Neural cell (in vitro differentiated cells): ENCODE results near the gene SURF6. TPM values are rescaled to one million over a fixed set of nuclear protein-coding genes. Genes with fewer than 3 reads are reported as not detected.

Experiments used
- H2AFZ ChIP-seq: fragments of 200-600, 300-800 bp; sonication (generic), shearing (Covaris generic); 2 replicates; pipeline ENCODE4 v1.6.0; 2014; ENCODE audit warnings: low read depth, mild to moderate bottlenecking, antibody characterized with exemption, low read length, moderate library complexity
- H3F3A ChIP-seq: fragments of 200-600 bp; shearing (Covaris generic); 2 replicates; pipeline ENCODE4 v1.6.1; 2016; ENCODE audit warnings: mild to moderate bottlenecking, moderate library complexity, mixed read lengths, antibody characterized with exemption, low read length; ENCODE audit not compliant: insufficient read depth, poor library complexity, severe bottlenecking
- H3K27ac ChIP-seq: fragments of 200-600, 300-800 bp; sonication (generic), shearing (Covaris generic); 2 replicates; pipeline ENCODE4 v1.5.1; 2014; ENCODE audit warnings: mild to moderate bottlenecking, low read length, moderate library complexity
- H3K27me3 ChIP-seq: fragments of 300-800, 200-600 bp; sonication (generic), shearing (Covaris generic); 2 replicates; pipeline ENCODE4 v1.6.0; 2014; ENCODE audit warnings: mild to moderate bottlenecking, low read depth, low read length, moderate library complexity; ENCODE audit not compliant: insufficient read depth
- H3K36me3 ChIP-seq: fragments of 300-800, 200-600 bp; sonication (generic), shearing (Covaris generic); 2 replicates; pipeline ENCODE4 v1.5.1; 2014; ENCODE audit warnings: mild to moderate bottlenecking, antibody characterized with exemption, low read length, moderate library complexity; ENCODE audit not compliant: insufficient read depth
- H3K4me2 ChIP-seq: fragments of 300-800, 200-600 bp; sonication (generic), shearing (Covaris generic); 2 replicates; pipeline ENCODE4 v1.6.0; 2014; ENCODE audit warnings: mild to moderate bottlenecking, low read length
- H3K4me3 ChIP-seq: fragments of 300-800, 200-600 bp; sonication (generic), shearing (Covaris generic); 2 replicates; pipeline ENCODE4 v1.5.1; 2014; ENCODE audit warnings: mild to moderate bottlenecking, low read length, moderate library complexity
- H3K79me2 ChIP-seq: fragments of 200-600 bp; shearing (Covaris generic); replicated peaks from 2 replicates; pipeline ENCODE4 v1.6.0; 2014; ENCODE audit warnings: mild to moderate bottlenecking, low read length, moderate library complexity; ENCODE audit not compliant: insufficient read depth
- H3K9ac ChIP-seq: fragments of 300-800, 200-600 bp; sonication (generic), shearing (Covaris generic); 2 replicates; pipeline ENCODE4 v1.6.1; 2016; ENCODE audit warnings: mild to moderate bottlenecking, low read length, mixed read lengths
- H3K9me2 ChIP-seq: fragments of 200-600 bp; shearing (Covaris generic); 2 replicates; pipeline ENCODE4 v1.6.1; 2016; ENCODE audit warnings: mild to moderate bottlenecking, low read length, mixed read lengths; ENCODE audit not compliant: insufficient read depth
- H3K9me3 ChIP-seq: fragments of 200-600, 300-800 bp; sonication (generic), shearing (Covaris generic); 2 replicates; pipeline ENCODE4 v1.6.1; 2016; ENCODE audit warnings: mild to moderate bottlenecking, mixed run types, low read length, moderate library complexity, mixed read lengths
- H4K20me1 ChIP-seq: fragments of 200-600 bp; shearing (Covaris generic); 2 replicates; pipeline ENCODE4 v1.6.1; 2016; ENCODE audit warnings: mild to moderate bottlenecking, mixed run types; ENCODE audit not compliant: insufficient read depth
- CTCF ChIP-seq: fragments of 450-650 bp; IDR thresholded peaks from 2 replicates; pipeline ENCODE4 v1.5.1; 2014; ENCODE audit warnings: antibody characterized with exemption, mild to moderate bottlenecking, moderate library complexity; ENCODE audit not compliant: poor library complexity, severe bottlenecking
- EP300 ChIP-seq: fragments of 450-650 bp; conservative IDR thresholded peaks from 2 replicates; pipeline ENCODE4 v1.6.1; 2014; ENCODE audit warnings: antibody characterized with exemption, mild to moderate bottlenecking, moderate library complexity; ENCODE audit not compliant: poor library complexity, severe bottlenecking
- EZH2 ChIP-seq: fragments of 200-600, 300-800 bp; shearing (Covaris generic), sonication (generic); IDR thresholded peaks from 2 replicates; pipeline ENCODE4 v1.6.1; 2014; ENCODE audit warnings: antibody characterized with exemption, low read length, borderline replicate concordance, mild to moderate bottlenecking; ENCODE audit not compliant: insufficient read depth, poor library complexity, severe bottlenecking
- MXI1 ChIP-seq: fragments of 450-650 bp; conservative IDR thresholded peaks from 2 replicates; pipeline ENCODE4 v1.6.1; 2014; ENCODE audit warnings: antibody characterized with exemption, mild to moderate bottlenecking; ENCODE audit not compliant: poor library complexity, severe bottlenecking
- POLR2AphosphoS5 ChIP-seq: IDR thresholded peaks from 2 replicates; pipeline ENCODE4 v1.6.1; 2012
- RAD21 ChIP-seq: fragments of 450-650 bp; conservative IDR thresholded peaks from 2 replicates; pipeline ENCODE4 v1.6.1; 2014; ENCODE audit warnings: antibody characterized with exemption, mild to moderate bottlenecking, moderate library complexity
- REST ChIP-seq: IDR thresholded peaks from 2 replicates; pipeline ENCODE4 v1.6.1; 2012; ENCODE audit warnings: borderline replicate concordance
- SMC3 ChIP-seq: fragments of 450-650 bp; conservative IDR thresholded peaks from 2 replicates; pipeline ENCODE4 v1.6.1; 2014; ENCODE audit warnings: antibody characterized with exemption, mild to moderate bottlenecking, moderate library complexity; ENCODE audit not compliant: poor library complexity
- TAF1 ChIP-seq: IDR thresholded peaks from 2 replicates; pipeline ENCODE4 v1.6.1; 2012; ENCODE audit warnings: low read depth
- polyA plus RNA-seq: library from polyadenylated mRNA; depleted of rRNA; stranded (reverse); fragments of >200 nt; gene quantifications from 2 replicates; pipeline ENCODE4 v1.2.3, GENCODE V29; 2014

Gene SURF6
- polyA plus RNA-seq, 1 donor from 2014 or later: 20.7 TPM

GRCh38 chr9:133384736-133385321 is 48.8 kb upstream of the SURF6 start:
- TF ChIP-seq EP300 (no peak), SMC3 (no peak), CTCF (no peak), EZH2 (no peak), MXI1 (no peak), REST (no peak), TAF1 (no peak), RAD21 (no peak), POLR2AphosphoS5 (no peak)
- Histone ChIP-seq H3K4me2 (no peak overlapping the region), H3K9me2 (no peaks in the 10 kb centered on the region), H3K9ac (no peak overlapping the region), H3K4me3 (no peak overlapping the region), H4K20me1 (no peaks in the 10 kb centered on the region), H3K27ac (no peak overlapping the region), H3K9me3 (no peaks in the 10 kb centered on the region), H3K36me3 (no peaks in the 10 kb centered on the region), H3F3A (no peaks in the 10 kb centered on the region), H3K27me3 (no peaks in the 10 kb centered on the region), H2AFZ (no peak overlapping the region), H3K79me2 (no peaks in the 10 kb centered on the region)

- no peak overlapping the region for H2AFZ ChIP-seq
- H3K27ac ChIP-seq: no peak overlapping the region
- H3K4me2 ChIP-seq: no peak overlapping the region
- TF ChIP-seq RAD21 (no peak), TAF1 (no peak), EZH2 (no peak), SMC3 (no peak), REST (no peak), CTCF (no peak), EP300 (no peak), MXI1 (no peak), POLR2AphosphoS5 (no peak)
- no peaks in the 10 kb centered on the region for H3K9me3 ChIP-seq
- no peaks in the 10 kb centered on the region for H3K27me3 ChIP-seq
- no peak overlapping the region for H3K4me3 ChIP-seq
- H3F3A ChIP-seq: no peaks in the 10 kb centered on the region
- H3K9ac ChIP-seq: no peak overlapping the region
- H3K9me2 ChIP-seq: no peaks in the 10 kb centered on the region
- H3K36me3 ChIP-seq: no peaks in the 10 kb centered on the region
- H4K20me1 ChIP-seq: no peaks in the 10 kb centered on the region
- H3K79me2 ChIP-seq: no peaks in the 10 kb centered on the region
These were observed 47.5 kb upstream of the SURF6 start for GRCh38 chr9:133383438-133383837.
